Bronchial epithelial cell (primary cell): Measurements from ENCODE around the gene THADA. TPM values are rescaled to one million over a fixed set of nuclear protein-coding genes. Genes with fewer than 3 reads are reported as not detected.

Source experiments
- DNase-seq: peaks from one replicate; pipeline ENCODE4 v3.0.0-alpha.2; 2010; ENCODE audit warnings: low read depth
- FAIRE-seq: peaks from 2 replicates; lab custom pipeline; 2011; peaks lifted over from hg19 to GRCh38; lab: Jason Lieb, UNC
- H3K27me3 ChIP-seq: 2 replicates; pipeline ENCODE4 v1.5.1; 2011; ENCODE audit warnings: low read length; ENCODE audit not compliant: control insufficient read depth, insufficient read depth
- H3K36me3 ChIP-seq: 2 replicates; pipeline ENCODE4 v1.5.1; 2011; ENCODE audit warnings: low read length; ENCODE audit not compliant: control insufficient read depth, insufficient read depth
- H3K4me3 ChIP-seq: 2 replicates; pipeline ENCODE4 v1.5.1; 2011; ENCODE audit warnings: mild to moderate bottlenecking, low read depth, low read length, control low read depth
- total RNA-seq: library from RNA; depleted of rRNA; stranded (reverse); fragments of >200 nt; gene quantifications from 2 replicates; pipeline ENCODE4 v1.2.1, GENCODE V29; 2014
- TF ChIP-seq, protein P1 (sequence below): IDR thresholded peaks from 2 replicates; pipeline ENCODE4 v1.5.1; 2011; ENCODE audit warnings: mild to moderate bottlenecking, moderate library complexity, low read length, control low read depth, inconsistent platforms; ENCODE audit not compliant: insufficient read depth, severe bottlenecking

Gene THADA
- total RNA-seq, 1 donor from 2014 or later, result 25.8 TPM

DNA sequence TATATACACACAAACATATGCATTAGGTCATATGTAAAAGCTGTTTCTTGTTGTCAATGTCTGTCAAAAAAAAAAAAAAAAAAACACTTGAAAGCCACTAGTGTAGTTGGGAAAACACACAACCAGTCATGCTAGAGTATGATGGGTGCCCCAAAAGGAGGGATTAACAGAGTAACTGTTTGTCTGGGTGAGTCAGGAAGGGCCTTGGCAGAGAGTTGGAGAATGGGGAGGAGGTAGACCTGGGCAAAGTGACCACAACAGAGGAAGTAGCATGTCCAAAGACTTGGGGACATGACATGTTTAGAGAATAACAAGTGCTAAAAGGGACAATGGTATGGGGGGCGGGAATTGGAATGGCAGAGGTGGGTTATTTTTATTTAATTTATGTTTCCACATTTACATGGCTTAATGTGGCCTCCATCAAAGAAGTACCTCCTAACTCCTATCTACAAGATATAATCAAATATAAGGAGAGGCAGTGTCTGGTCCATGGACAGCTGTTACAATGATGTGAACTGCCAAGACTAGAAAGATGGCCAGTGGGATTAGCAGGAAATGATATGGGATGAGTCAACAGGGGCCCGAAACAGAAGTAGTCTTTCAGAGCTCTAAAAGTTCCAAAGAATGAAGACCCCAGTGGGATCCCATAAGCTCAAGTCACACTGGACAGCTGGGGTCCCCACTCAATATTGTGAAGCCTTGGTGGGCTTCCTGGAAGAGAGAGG, 269.6 kb downstream of the THADA start:
- DNase-seq (peak; percentile 37), FAIRE-seq (no peak)
- H3K4me3 ChIP-seq, result no peak overlapping the region
- no peaks in the 10 kb centered on the region for H3K27me3 ChIP-seq
- H3K36me3 ChIP-seq, result peaks cover 2% of the 10 kb centered on the region
- TF ChIP-seq, protein P1, sequence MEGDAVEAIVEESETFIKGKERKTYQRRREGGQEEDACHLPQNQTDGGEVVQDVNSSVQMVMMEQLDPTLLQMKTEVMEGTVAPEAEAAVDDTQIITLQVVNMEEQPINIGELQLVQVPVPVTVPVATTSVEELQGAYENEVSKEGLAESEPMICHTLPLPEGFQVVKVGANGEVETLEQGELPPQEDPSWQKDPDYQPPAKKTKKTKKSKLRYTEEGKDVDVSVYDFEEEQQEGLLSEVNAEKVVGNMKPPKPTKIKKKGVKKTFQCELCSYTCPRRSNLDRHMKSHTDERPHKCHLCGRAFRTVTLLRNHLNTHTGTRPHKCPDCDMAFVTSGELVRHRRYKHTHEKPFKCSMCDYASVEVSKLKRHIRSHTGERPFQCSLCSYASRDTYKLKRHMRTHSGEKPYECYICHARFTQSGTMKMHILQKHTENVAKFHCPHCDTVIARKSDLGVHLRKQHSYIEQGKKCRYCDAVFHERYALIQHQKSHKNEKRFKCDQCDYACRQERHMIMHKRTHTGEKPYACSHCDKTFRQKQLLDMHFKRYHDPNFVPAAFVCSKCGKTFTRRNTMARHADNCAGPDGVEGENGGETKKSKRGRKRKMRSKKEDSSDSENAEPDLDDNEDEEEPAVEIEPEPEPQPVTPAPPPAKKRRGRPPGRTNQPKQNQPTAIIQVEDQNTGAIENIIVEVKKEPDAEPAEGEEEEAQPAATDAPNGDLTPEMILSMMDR, result no peak

DNA sequence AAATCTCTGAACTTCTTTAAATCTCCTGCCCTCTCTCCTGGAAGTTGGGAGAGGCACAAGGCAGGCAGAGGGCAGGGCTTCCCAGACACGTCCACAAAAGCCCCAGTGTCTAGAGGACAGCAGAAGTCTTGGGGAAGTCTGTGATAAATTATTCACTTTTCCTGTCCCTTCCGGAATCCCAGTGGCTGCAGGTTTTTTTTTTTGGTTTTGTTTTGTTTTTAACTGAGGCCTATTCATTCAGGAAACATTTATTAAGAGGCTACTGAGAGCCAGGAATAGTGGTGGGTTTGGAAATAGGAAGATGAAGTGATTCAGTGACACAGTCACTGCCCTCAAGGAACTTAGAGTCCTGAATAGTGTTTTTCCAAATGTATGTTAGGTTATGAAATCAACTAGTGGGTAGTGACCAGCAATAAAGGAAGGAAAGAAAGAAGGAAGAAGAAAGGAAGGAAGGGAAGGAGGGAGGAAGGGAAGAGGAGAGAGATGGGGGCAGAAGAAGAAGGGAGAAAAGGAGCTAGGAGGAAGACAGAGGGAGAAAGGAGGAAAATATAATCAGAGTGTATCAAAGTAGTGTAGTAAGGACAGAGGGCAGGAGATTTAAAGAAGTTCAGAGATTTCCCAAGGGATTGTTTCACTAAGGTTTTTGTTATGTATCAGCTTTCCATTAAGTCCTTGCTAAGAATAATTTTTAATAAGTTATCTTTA, 270.6 kb downstream of the THADA start:
- peaks cover 2% of the 10 kb centered on the region for H3K36me3 ChIP-seq
- TF ChIP-seq, protein P1, result no peak
- DNase-seq, result no peak
- no peak overlapping the region for H3K4me3 ChIP-seq
- no peak for FAIRE-seq
- no peaks in the 10 kb centered on the region for H3K27me3 ChIP-seq

DNA sequence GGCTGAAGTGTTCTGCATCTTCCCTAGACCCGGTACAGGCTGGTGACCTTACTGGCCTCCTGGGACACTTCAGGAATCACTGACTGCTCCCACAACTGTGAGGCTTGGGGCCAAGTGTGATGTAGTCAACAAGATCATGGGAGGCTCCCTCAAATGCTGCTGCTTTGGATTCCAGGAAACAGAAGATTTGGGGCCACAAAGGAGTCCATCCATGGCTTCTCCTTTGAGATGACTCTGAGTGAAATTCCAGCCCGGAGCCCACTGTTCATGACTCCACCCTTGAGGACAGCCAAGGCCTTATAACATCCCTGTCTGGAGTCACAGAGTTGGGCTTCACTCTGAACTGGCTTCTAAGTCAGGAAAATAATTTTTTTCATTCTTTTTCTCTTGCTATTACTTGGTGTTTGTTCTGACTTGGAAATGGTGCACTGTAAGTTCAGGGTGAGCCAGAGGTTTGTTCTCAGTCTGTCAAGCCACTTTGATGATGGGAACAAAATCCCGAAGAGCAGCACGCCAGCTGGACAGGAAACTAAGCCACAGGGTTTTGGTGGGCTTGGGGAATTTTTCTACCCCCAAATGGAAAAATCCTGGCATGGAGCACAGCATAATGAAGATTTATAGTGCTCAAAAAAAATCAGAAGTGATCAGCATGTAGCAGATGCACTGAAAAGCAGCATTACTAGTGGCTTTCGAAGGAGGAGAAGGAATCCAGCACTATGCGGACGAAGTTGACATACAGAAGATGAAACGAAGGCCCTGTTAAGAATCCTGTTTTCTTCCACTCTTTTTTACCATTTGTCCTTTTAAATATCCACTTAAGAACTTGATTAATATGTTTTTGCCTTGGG, 271.4 kb downstream of the THADA start:
- Histone ChIP-seq H3K36me3 (peaks cover 2% of the 10 kb centered on the region), H3K27me3 (no peaks in the 10 kb centered on the region), H3K4me3 (no peak overlapping the region)
- TF ChIP-seq, protein P1, result no peak
- FAIRE-seq, result no peak
- DNase-seq, result no peak

DNA sequence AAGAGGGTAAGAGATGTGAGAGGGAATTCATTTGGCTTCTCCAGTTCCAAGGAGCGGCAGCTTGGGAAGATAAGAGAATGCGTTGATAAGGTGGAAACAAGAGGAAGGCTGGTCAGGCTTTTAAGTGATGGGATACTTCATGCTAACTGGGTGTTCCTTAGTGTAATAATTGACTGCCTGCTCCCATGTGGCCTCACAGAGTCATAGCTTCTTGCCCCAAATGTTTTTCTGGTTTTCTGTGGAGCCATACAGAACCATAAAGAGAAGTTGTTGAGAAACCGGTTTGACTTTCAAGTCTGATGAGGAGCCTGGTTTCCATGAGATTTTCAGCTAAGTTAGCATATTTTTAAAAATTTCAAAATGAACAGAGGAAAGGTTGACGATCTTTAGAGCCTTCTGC, 272.0 kb downstream of the THADA start:
- H3K4me3 ChIP-seq, result no peak overlapping the region
- H3K36me3 ChIP-seq, result peaks cover 2% of the 10 kb centered on the region
- no peaks in the 10 kb centered on the region for H3K27me3 ChIP-seq
- FAIRE-seq (no peak), DNase-seq (no peak)
- TF ChIP-seq, protein P1, result no peak

DNA sequence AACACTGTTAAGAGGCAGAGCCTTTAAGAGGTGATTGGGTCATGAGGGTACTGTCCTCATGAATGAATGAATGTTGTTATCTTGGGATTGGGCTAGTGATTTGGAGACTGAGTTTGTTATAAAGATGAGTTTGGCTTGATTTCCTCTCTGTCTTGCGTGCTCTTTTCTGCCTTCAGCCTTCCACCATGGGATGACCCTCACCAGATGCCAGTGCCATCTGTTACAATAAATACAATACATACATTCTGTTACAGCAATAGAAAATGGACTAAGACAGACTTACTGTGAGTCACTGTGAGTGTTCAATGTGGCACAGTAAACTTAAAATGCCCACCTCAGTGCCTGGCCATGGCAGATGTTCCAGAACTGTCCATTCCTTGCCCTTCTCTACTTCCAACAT, 274.4 kb downstream of the THADA start:
- Histone ChIP-seq H3K36me3 (peaks cover 2% of the 10 kb centered on the region), H3K27me3 (no peaks in the 10 kb centered on the region), H3K4me3 (no peak overlapping the region)
- DNase-seq (no peak), FAIRE-seq (no peak)
- TF ChIP-seq, protein P1, result no peak
